Dermis blood vessel endothelial cell (primary cell): Measurements from ENCODE around the gene ANKRD13A. TPM values are rescaled to one million over a fixed set of nuclear protein-coding genes. Genes with fewer than 3 reads are reported as not detected.
"Not testable (repeated sequence)": the region's sequence is repeated elsewhere in the genome, so short reads cannot be mapped to it uniquely, and the experiment has no call there.

Source experiments
- DNase-seq: peaks from one replicate; pipeline ENCODE4 v3.0.0; 2010
- total RNA-seq: library from RNA; depleted of rRNA; stranded (reverse); fragments of >200 nt; gene quantifications from 2 replicates; pipeline ENCODE4 v1.2.3, GENCODE V29; 2014

ANKRD13A gene
- total RNA-seq, 1 donor from 2014 or later: 68.9 TPM

DNA sequence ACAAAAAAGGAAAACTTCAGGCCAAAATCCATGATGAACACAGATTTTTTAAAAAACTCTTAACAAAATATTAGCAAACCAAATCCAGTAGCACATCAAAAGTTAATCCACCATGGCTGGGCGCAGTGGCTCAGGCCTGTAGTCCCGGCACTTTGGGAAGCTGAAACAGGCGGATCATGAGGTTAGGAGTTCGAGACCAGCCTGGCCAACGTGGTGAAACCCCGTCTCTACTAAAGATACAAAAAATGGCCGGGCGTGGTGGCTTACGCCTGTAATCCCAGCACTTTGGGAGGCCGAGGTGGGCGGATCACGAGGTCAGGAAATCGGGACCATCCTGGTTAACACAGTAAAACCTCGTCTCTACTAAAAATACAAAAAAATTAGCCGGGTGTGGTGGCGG is 13.0 kb upstream of the ANKRD13A start:
- not testable (repeated sequence) for DNase-seq

DNA sequence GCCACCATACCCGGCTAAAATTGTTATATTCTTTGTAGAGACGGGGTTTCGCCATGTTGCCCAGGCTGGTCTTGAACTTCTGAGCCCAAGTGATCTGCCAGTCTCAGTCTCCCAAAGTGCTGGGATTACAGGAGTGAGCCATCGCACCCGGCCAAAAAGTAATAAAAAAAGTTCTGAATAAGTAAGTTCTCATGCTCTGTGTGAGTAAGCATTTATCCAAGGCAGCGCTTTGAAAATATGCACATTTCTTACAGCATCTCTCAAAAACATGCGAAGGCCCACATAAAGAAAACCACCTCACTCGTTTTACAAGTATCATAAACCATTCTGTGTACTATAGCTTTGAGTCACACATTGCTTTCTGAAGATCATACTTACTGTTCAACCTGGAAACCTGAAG is 11.6 kb upstream of the ANKRD13A start:
- DNase-seq: no peak

DNA sequence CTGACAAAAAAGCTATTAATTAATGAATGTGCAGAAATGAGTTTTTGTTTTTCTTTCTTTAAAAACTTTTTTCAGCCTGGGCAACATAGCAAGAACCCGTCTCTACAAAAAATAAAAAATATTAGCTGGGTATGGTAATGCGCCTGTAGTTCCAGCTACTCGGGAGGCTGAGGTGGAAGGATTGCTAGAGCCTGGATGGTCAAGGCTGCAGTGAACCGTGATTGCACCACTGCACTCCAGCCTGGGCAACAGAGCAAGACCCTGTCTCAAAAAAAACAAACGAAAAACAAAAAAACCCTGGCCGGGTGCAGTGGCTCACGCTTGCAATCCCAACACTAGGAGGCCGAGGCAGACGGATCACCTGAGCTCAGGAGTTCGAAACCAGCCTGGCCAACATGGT is 11.0 kb upstream of the ANKRD13A start:
- DNase-seq: no peak

GRCh38 chr12:109988903-109989302 is 10.3 kb upstream of the ANKRD13A start:
- DNase-seq: peak; percentile 80

DNA sequence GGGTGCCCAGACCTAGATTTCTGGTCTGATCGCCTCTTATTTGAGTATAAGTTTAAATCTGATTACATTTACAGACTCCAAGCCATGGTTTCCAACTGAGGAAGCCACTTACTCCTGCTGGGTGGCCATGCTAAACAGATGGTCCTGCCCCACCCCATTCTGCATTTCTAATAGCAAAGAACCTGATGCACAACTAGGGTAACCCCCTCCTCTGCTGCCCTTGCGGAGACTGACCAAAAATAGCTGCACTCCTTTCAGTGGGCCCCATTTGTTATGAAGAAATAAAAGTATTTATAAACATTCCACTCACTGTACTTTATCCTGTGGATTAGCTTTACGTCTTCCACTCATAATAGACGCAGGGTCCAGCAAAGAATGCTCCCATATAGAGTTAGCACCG is 9.8 kb upstream of the ANKRD13A start:
- no peak for DNase-seq

DNA sequence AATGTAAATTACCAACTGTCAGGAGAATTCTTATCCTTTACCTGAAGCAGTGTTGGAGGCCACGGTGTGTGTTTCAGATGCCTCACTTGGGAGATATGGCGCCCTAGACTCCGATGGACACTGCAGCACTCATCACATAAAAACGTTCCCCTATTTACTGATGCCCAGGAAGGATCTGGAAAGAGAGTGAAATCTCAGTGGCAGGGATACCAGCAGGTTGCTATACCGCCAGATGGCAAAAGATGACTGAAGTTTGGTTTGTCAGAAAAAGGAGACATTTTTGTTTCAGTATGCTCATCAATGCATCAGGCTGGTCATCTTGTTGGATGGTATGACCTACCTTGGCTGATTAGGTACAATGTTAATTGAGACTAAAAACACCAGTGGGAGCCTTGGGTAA is 7.6 kb upstream of the ANKRD13A start:
- DNase-seq: no peak

- no peak for DNase-seq
These were observed 6.1 kb upstream of the ANKRD13A start for GRCh38 chr12:109993091-109993490.

DNA sequence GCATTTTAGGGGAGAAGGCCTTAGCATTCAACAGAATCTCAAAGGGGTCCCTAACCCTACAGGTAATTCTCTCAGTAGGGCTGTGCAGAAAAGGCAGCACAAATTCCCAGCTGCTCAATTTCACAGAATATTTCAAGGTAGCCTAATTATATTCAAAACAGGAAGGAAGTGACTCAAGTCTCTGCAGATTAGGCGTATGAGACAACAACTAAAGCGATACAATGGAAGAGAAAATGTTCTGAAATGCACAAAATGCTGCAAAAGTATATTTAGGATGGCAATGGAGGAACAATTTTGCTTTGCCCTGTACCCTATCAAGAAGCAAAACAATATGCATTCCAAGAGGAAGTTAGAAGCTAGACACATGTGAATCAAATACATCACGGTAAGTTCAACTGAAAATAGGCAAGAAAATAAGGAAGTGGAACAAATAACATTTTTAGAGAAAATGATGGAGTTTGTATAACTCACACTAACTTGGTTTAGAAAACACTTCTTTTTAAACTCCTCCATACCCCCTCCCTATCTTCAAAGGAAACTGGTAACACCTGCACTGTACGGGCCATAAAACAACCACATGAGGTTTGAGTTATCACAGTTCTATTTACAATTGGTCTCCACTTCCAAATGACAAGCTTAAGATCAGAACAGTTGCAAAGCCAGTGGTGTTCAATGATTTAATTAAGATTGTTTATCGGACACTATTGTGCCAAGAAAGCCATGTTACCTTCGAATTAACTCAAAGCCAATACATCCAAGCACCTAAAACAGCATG is 4.6 kb upstream of the ANKRD13A start:
- DNase-seq: peak; percentile 64

DNA sequence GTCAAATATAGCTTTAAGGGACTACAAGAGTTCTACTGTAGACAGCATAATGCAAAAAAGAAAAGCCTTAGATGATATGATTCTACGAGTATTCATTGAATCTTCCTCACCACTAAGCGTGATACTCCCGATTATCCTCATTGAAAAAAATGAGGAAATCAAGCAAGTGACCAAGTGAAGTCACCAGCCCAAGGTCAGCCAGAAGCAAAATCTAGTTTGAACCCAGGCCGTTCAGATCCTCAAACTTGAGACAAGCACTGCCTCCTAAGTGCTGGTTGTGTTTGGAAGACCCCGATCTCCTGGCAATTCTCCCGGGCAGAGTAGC is 3.9 kb upstream of the ANKRD13A start:
- DNase-seq: peak; percentile 26

GRCh38 chr12:109995686-109996482 is 3.3 kb upstream of the ANKRD13A start, which contains the start of gene GIT2:
Gene GIT2 (minus strand): TSS chr12:109996368. CDS start chr12:109996224, 144 bp downstream.
- DNase-seq: peak; percentile 94

- no peak for DNase-seq
These were observed 2.8 kb upstream of the ANKRD13A start for GRCh38 chr12:109996483-109996853.

DNA sequence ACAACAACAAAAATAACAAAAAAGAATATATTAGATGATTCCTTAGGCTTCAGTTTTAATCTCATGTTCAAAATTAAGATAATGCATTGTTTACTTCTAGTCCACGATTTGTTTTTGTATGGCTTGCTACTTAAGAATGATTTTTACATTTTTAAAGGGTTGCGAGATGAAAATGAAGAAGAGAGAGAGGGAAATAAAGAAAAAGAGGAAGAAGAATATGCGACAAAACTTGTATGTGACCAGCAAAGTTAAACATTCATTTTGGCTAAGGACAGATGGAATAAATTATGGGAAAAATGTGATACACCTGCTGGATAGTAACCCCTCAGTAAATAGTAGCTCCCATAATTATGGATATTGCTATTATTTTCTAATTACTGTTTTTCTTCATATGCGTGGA is 1.8 kb upstream of the ANKRD13A start:
- no peak for DNase-seq

DNA sequence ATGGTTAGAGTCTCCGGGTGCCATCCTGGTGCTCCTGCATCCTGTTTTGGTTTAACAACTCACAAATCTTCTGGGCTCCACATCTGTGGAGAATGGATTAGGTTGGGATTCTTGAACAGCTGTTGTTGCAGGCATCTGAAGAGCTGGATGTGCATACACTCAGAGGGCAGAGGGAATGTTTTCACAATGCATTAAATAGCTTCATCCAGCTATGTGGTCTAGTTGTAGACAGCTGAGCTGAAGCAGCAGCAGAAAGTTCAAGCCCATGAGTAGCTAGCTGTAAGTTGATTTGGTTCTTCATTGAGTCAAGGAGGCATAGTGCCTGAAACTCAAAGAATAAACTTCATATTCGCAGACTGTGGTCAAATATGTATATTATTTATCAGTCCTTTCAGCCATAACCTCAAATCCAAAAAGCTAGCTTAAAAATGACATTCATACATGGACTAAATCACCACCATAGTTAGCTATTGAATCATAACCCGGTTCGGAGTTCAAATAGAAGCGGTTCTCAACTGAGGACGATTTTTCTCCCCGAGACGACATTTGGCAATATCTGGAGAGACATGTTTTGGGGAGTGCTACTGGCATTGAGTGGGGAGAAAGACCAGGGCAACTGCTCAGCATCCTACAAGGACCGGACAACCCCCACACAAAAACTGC is 858 bp upstream of the ANKRD13A start:
- no peak for DNase-seq

DNA sequence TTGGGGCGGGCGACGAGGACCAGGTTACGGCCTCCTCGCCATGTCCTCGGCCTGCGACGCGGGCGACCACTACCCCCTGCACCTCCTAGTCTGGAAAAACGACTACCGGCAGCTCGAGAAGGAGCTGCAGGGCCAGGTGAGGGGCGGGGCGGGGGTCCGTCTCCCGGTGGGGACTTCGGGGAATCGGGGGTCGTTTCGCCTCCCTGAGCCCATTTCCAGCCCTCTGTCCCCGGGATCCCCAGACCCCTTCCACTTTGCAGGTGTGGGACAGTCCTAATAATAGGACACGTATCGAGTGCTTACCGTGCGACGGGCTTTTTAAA is 380 bp downstream of the ANKRD13A start:
- no peak for DNase-seq

DNA sequence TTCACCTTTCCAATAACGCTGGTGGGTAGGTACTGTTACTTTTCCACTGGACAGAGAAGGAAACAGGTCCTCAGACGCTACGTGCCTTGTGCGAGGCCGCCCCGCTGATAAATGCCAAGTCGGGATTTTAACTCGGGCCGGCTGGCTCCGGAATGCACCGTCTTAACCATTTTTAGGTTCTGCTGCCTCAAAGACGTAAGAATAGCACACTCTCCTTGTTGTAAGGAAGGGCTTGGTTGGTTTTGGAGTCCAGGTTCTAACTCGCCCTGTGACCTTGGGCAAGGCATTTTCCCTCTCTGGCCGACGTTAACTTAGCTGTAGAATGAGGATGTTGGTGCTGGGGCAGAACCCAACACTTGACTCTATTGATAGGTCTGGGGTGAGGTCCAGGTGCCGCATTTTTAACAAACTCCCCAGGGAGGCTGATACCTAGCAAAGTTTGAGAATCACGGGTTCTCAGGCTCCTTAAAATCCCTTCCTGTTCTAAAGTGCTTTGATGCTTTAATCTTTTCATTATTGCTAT is 814 bp downstream of the ANKRD13A start:
- peak; percentile 42 for DNase-seq

- no peak for DNase-seq
These were observed 2.4 kb downstream of the ANKRD13A start for GRCh38 chr12:110001596-110001995.

DNA sequence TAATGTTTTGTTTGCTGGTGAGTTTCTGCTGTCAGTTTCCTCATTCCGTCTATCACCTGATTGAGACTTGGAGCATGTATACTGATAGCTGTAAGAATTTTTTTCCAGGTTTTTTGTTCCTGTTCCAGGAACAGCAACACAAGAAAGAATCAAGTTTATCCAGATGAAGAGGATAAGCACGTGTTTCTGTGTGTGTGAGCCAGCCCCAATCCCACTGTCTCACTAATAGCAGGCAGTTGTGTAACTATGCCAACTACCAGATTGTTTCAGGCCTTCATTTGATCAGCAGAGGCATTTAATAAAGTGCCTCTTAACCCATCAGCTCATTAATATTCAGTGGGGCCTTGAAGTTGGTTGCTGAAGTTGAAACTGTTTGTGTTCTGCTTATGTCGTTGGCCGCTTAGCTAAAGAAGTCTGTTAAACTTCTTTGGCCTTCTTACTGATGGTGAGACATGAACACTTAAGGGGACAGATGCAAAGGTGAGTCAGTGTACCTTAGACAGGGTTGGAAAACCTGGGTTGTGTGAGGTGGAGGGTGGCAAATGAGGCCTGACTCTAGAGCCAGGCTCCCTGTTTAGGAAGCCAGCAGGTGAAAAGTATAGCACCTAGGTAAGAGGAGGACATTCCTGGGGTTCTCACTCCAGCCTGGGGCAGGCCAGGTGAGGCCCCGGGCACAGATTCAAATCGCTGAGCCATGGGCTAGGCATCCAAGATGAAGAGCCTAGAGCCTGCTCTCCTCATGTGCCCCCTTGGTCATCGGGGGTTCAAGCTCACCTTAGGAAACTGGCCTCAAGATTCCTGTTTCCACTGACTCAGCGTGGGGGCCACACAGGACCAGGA is 3.7 kb downstream of the ANKRD13A start:
- DNase-seq: no peak

GRCh38 chr12:110004598-110004997 is 5.4 kb downstream of the ANKRD13A start:
- DNase-seq: no peak

DNA sequence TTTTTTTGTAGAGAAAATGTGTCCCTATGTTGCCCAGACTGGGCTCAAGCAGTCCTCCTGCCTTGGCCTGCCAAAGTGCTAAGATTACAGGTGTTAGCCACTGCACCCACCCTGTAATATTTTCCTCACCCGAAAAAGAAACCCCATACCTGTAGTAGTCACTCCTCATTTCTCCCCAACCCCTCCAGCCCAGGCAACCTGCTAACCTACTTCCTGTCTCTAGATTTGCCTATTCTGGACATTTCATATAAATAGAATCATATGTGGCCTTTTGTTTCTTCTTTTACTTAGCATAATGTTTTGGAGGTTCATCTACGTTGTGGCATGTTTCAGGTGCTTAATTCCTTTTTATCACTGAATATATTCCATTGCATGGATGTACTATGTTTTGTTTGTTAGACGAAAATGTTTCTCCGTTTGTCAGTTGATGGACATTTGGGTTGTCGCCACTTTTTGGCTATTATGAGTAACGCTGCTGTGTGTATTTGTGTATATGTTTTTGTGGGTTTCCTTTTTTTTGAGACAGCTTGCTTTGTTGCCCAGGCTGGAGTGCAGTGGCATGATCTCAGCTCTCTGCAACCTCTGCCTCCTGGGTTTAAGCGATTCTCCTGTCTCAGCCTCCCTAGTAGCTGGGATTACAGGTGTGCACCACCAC is 6.2 kb downstream of the ANKRD13A start:
- DNase-seq: no peak

DNA sequence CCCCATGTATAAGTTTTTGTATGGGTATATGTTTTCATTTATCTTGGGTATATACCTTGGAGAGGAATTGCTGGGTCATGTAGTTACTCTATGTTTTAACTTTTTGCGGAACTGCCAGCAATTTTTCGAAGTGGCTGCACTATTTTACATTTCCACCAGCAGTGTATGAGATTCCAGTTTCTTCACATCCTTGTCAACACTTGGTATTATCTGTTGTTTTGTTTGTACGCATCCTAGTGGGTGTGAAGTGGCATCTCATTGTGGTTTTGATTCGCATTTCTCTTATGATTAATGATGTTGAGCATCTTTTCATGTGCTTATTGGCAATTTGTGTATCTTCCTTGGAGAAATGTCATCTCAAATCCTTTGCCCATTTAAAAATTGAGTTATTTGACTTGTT is 6.9 kb downstream of the ANKRD13A start:
- DNase-seq: no peak

DNA sequence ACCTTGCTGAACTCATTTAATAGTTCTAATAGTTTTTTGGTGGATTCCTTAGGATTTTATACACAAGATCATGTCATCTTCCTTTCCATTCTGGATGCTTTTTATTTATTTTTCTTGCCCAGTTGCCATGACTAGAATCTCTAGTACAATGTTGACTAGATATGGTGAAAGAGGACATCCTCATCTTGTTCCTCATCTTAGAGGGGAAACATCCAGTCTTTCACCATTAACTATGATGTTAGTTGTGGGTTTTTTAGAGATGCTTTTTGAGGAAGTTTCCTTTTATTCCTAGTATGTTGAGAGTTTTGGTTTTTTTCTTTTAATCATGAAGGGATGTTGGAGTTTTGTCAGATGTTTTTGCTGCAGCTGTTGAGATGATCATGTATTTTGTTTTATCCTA is 8.7 kb downstream of the ANKRD13A start:
- no peak for DNase-seq
